Body of pancreas (tissue), 4 donors: ENCODE measurements around the gene PKNOX2. TPM values are rescaled to one million over a fixed set of nuclear protein-coding genes. Genes with fewer than 3 reads are reported as not detected.

Experiments used
- ATAC-seq: fragments of 150-250 bp; one replicate; pipeline ENCODE4 v1.9.1; 2016
- DNase-seq, 4 donors: peaks; one replicate each; pipeline ENCODE4 v3.0.0-alpha.2; 2019
- H3K27ac ChIP-seq, 4 donors: fragments of 200-600 bp; sonication (generic); 1 replicate in 3 of 4; 2 replicates in 1 of 4; pipeline versions ENCODE4 v1.5.1 to v1.6.1; 2016 to 2019; ENCODE audit warnings: mild to moderate bottlenecking in 1 of 4, mixed read lengths in 1 of 4, moderate library complexity in 1 of 4
- H3K27me3 ChIP-seq, 2 donors: fragments of 200-600 bp; sonication (generic); one replicate each; pipeline ENCODE4 v1.6.0; 2016; ENCODE audit warnings: mild to moderate bottlenecking in 1 of 2
- H3K36me3 ChIP-seq, 2 donors: fragments of 200-600 bp; sonication (generic); replicated peaks in 1 of 2; 2 replicates each; pipeline ENCODE4 v1.5.1; 2016; ENCODE audit warnings: low read depth in 2 of 2; ENCODE audit not compliant: insufficient read depth in 1 of 2
- H3K4me1 ChIP-seq: fragments of 200-600 bp; sonication (generic); one replicate; pipeline ENCODE4 v1.6.0; 2016
- H3K4me3 ChIP-seq, 2 donors: fragments of 200-600 bp; sonication (generic); 1 replicate in 1 of 2; 2 replicates in 1 of 2; pipeline ENCODE4 v1.5.1; 2016 to 2019
- H3K9me3 ChIP-seq, 3 donors: fragments of 200-600 bp; sonication (generic); 1 replicate in 2 of 3; 2 replicates in 1 of 3; pipeline ENCODE4 v1.5.1; 2016
- CTCF ChIP-seq, 7 experiments: fragments of 450-650 bp in 4 of 7; fragments of 200-600 bp in 3 of 7; sonication (generic) in 3 of 7; IDR thresholded peaks; one replicate each; pipeline ENCODE4 v1.5.1; 2016 to 2019; ENCODE audit warnings: antibody characterized with exemption in 7 of 7
- POLR2A ChIP-seq, 3 donors: fragments of 450-650 bp; IDR thresholded peaks; one replicate each; pipeline ENCODE4 v1.6.1; 2016; ENCODE audit warnings: antibody characterized with exemption in 3 of 3, mild to moderate bottlenecking in 2 of 3
- WGBS, 2 donors: methylation state at CpG; one replicate each; pipeline ENCODE4 v1.1.5; 2017; 5-methylcytosine and 5-hydroxymethylcytosine counted together
- intact Hi-C: fragments of 100-400 bp; cut with DNase I; formaldehyde crosslinking; loops from one replicate; pipeline ENCODE4 v1.15.1; 2023
- total RNA-seq, 2 donors: library from RNA; depleted of rRNA; stranded (reverse); fragments of >200 nt; gene quantifications; one replicate each; pipeline ENCODE4 v1.1.0, GENCODE V29; 2016

The PKNOX2 gene
- total RNA-seq, 2 donors from 2014 or later: 4.2 to 4.9 TPM

- Histone ChIP-seq H3K36me3 (no peaks in the 10 kb centered on the region), H3K27ac (no peak overlapping the region), H3K9me3 (no peaks in the 10 kb centered on the region), H3K4me1 (peaks cover 25% of the 10 kb centered on the region), H3K27me3 (no peaks in the 10 kb centered on the region), H3K4me3 (no peak overlapping the region)
- WGBS, 2 donors: 24 to 39% methylated on average over 5 of the region's 5 CpGs
- ATAC-seq: peak; percentile 35
- TF ChIP-seq POLR2A (IDR thresholded peaks at IDR 0.05) (no peak), CTCF (IDR thresholded peaks at IDR 0.05) (no peak)
- intact Hi-C loops: no loop called here
- DNase-seq: peak in 2 of 4 donors; percentile 26 to 35
These were observed 111.5 kb downstream of the PKNOX2 start for GRCh38 chr11:125275905-125276618.

GRCh38 chr11:125276619-125276976 is 112.0 kb downstream of the PKNOX2 start:
- Histone ChIP-seq H3K36me3 (no peaks in the 10 kb centered on the region), H3K9me3 (no peaks in the 10 kb centered on the region), H3K27ac (no peak overlapping the region), H3K4me1 (peaks cover 25% of the 10 kb centered on the region), H3K27me3 (no peaks in the 10 kb centered on the region), H3K4me3 (no peak overlapping the region)
- TF ChIP-seq CTCF (IDR thresholded peaks at IDR 0.05): no peak
- no peak for TF ChIP-seq POLR2A (IDR thresholded peaks at IDR 0.05)
- intact Hi-C loops: no loop called here
- DNase-seq (no peak), ATAC-seq (peak; percentile 9)

- intact Hi-C loops: no loop called here
- Histone ChIP-seq H3K9me3 (no peaks in the 10 kb centered on the region), H3K27me3 (no peaks in the 10 kb centered on the region), H3K4me1 (peaks cover 18% of the 10 kb centered on the region), H3K36me3 (no peaks in the 10 kb centered on the region), H3K27ac (no peak overlapping the region), H3K4me3 (no peak overlapping the region)
- WGBS, 2 donors: 91 to 95% methylated on average over 8 of the region's 8 CpGs
- TF ChIP-seq CTCF (IDR thresholded peaks at IDR 0.05): no peak
- no peak for TF ChIP-seq POLR2A (IDR thresholded peaks at IDR 0.05)
- DNase-seq (no peak), ATAC-seq (no peak)
These were observed 115.3 kb downstream of the PKNOX2 start for GRCh38 chr11:125279676-125280418.

GRCh38 chr11:125280646-125281045 is 116.1 kb downstream of the PKNOX2 start:
- DNase-seq: no peak
- intact Hi-C loops: no loop called here
- Histone ChIP-seq H3K36me3 (no peaks in the 10 kb centered on the region), H3K27ac (no peak overlapping the region), H3K4me3 (no peak overlapping the region), H3K27me3 (no peaks in the 10 kb centered on the region), H3K4me1 (peaks cover 13% of the 10 kb centered on the region), H3K9me3 (no peaks in the 10 kb centered on the region)
- ATAC-seq: no peak
- no peak for TF ChIP-seq POLR2A (IDR thresholded peaks at IDR 0.05)
- TF ChIP-seq CTCF (IDR thresholded peaks at IDR 0.05): no peak
- WGBS, 2 donors: 88 to 94% methylated on average over 5 of the region's 5 CpGs
